DOHH2 (cell line): ENCODE results near the gene FOXD2.

Experiments used
- H3F3A ChIP-seq: fragments of 200-600 bp; sonication (generic), shearing (Covaris generic); 2 replicates; pipeline ENCODE4 v1.6.0; 2016; ENCODE audit warnings: antibody characterized with exemption, mild to moderate bottlenecking; ENCODE audit not compliant: control insufficient read depth, insufficient read depth
- H3K27ac ChIP-seq: fragments of 200-600 bp; sonication (generic); 2 replicates; pipeline ENCODE4 v1.5.1; 2014; ENCODE audit warnings: low read depth, mild to moderate bottlenecking, low read length, moderate library complexity
- H3K27me3 ChIP-seq: fragments of 200-600 bp; sonication (generic); 2 replicates; pipeline ENCODE4 v1.6.1; 2014; ENCODE audit warnings: mild to moderate bottlenecking, low read length, mixed read lengths; ENCODE audit not compliant: control insufficient read depth
- H3K36me3 ChIP-seq: fragments of 200-600 bp; sonication (generic); 2 replicates; pipeline ENCODE4 v1.6.1; 2014; ENCODE audit warnings: mild to moderate bottlenecking, low read length, moderate library complexity, mixed read lengths; ENCODE audit not compliant: control insufficient read depth
- H3K4me1 ChIP-seq: fragments of 200-600 bp; sonication (generic); 2 replicates; pipeline ENCODE4 v1.6.1; 2014; ENCODE audit warnings: mild to moderate bottlenecking, low read length, mixed read lengths; ENCODE audit not compliant: control insufficient read depth
- H3K4me2 ChIP-seq: fragments of 200-600 bp; sonication (generic); 2 replicates; pipeline ENCODE4 v1.6.0; 2014; ENCODE audit warnings: mild to moderate bottlenecking, low read length, moderate library complexity
- H3K4me3 ChIP-seq: fragments of 200-600 bp; sonication (generic); 2 replicates; pipeline ENCODE4 v1.5.1; 2014; ENCODE audit warnings: mild to moderate bottlenecking, low read length, mixed read lengths
- H3K79me2 ChIP-seq: fragments of 200-600 bp; sonication (generic); 2 replicates; pipeline ENCODE4 v1.6.1; 2014; ENCODE audit warnings: mild to moderate bottlenecking, low read length, mixed read lengths; ENCODE audit not compliant: control insufficient read depth
- H3K9me2 ChIP-seq: fragments of 200-600 bp; sonication (generic); replicated peaks from 2 replicates; pipeline ENCODE4 v1.6.1; 2014; ENCODE audit warnings: mild to moderate bottlenecking, low read length, mixed read lengths; ENCODE audit not compliant: control insufficient read depth
- H3K9me3 ChIP-seq: fragments of 200-600 bp; sonication (generic); 2 replicates; pipeline ENCODE4 v1.6.1; 2014; ENCODE audit warnings: antibody characterized with exemption, low read length, mixed read lengths; ENCODE audit not compliant: control insufficient read depth, insufficient read depth
- H4K20me1 ChIP-seq: fragments of 200-600 bp; sonication (generic); 2 replicates; pipeline ENCODE4 v1.6.0; 2014; ENCODE audit warnings: low read depth, mild to moderate bottlenecking, antibody characterized with exemption, low read length, moderate library complexity; ENCODE audit not compliant: control insufficient read depth, insufficient read depth
- CTCF ChIP-seq: fragments of 200-600 bp; sonication (generic); IDR thresholded peaks from one replicate; pipeline ENCODE4 v1.5.1; 2014; ENCODE audit warnings: antibody characterized with exemption, mild to moderate bottlenecking, low read depth, low read length; ENCODE audit not compliant: poor library complexity, severe bottlenecking
- EZH2phosphoT487 ChIP-seq: fragments of 200-600 bp; sonication (generic); IDR thresholded peaks from 2 replicates; pipeline ENCODE4 v1.6.1; 2017; ENCODE audit warnings: borderline replicate concordance, mild to moderate bottlenecking, antibody characterized with exemption, low read length, moderate library complexity, mixed read lengths

The FOXD2 gene

GRCh38 chr1:47412437-47412836, 25.4 kb upstream of the FOXD2 start:
- Histone ChIP-seq H3K27me3 (no peaks in the 10 kb centered on the region), H3K4me1 (no peaks in the 10 kb centered on the region), H3K4me2 (no peak overlapping the region)

GRCh38 chr1:47415728-47416318, 22.0 kb upstream of the FOXD2 start, which contains the start of gene FOXE3:
FOXE3 (plus strand) TSS chr1:47416285; CDS start chr1:47416316, 31 bp downstream.
- Histone ChIP-seq H3K27me3 (no peaks in the 10 kb centered on the region), H3K4me2 (no peak within 1 kb of the TSS), H3K4me3 (no peak within 1 kb of the TSS)

More at GRCh38 chr1:47412437-47412836, 25.4 kb upstream of the FOXD2 start:
- Histone ChIP-seq H3F3A (no peaks in the 10 kb centered on the region), H3K79me2 (no peaks in the 10 kb centered on the region), H3K9me3 (no peaks in the 10 kb centered on the region), H3K36me3 (no peaks in the 10 kb centered on the region), H3K9me2 (no peaks in the 10 kb centered on the region), H4K20me1 (no peaks in the 10 kb centered on the region), H3K27ac (no peak overlapping the region), H3K4me3 (no peak overlapping the region)
- TF ChIP-seq CTCF = no peak
- TF ChIP-seq EZH2phosphoT487 = no peak

GRCh38 chr1:47416319-47417169, 21.3 kb upstream of the FOXD2 start:
- Histone ChIP-seq H3K4me1 (no peaks in the 10 kb centered on the region), H3K27me3 (no peaks in the 10 kb centered on the region), H3K79me2 (no peaks in the 10 kb centered on the region), H3K9me2 (no peaks in the 10 kb centered on the region), H3K4me2 (no peak overlapping the region), H3K9me3 (no peaks in the 10 kb centered on the region), H3K27ac (no peak overlapping the region), H3F3A (no peaks in the 10 kb centered on the region), H4K20me1 (no peaks in the 10 kb centered on the region), H3K4me3 (no peak overlapping the region), H3K36me3 (no peaks in the 10 kb centered on the region)
- TF ChIP-seq CTCF (no peak), EZH2phosphoT487 (no peak)

More at GRCh38 chr1:47415728-47416318, 22.0 kb upstream of the FOXD2 start, which contains the start of gene FOXE3:
- no peaks in the 10 kb centered on the region for H3K9me3 ChIP-seq
- no peak within 1 kb of the TSS for H3K27ac ChIP-seq
- no peaks in the 10 kb centered on the region for H3K36me3 ChIP-seq
- TF ChIP-seq CTCF (no peak), EZH2phosphoT487 (no peak)
- H3F3A ChIP-seq = no peaks in the 10 kb centered on the region
- no peaks in the 10 kb centered on the region for H3K79me2 ChIP-seq
- H3K4me1 ChIP-seq = no peaks in the 10 kb centered on the region
- no peaks in the 10 kb centered on the region for H3K9me2 ChIP-seq
- H4K20me1 ChIP-seq = no peaks in the 10 kb centered on the region
